Neural cell (in vitro differentiated cells): ENCODE measurements around the gene NCKAP5. TPM values are rescaled to one million over a fixed set of nuclear protein-coding genes. Genes with fewer than 3 reads are reported as not detected.

Source experiments
- H2AFZ ChIP-seq: fragments of 200-600, 300-800 bp; sonication (generic), shearing (Covaris generic); 2 replicates; pipeline ENCODE4 v1.6.0; 2014; ENCODE audit warnings: low read depth, mild to moderate bottlenecking, antibody characterized with exemption, low read length, moderate library complexity
- H3F3A ChIP-seq: fragments of 200-600 bp; shearing (Covaris generic); 2 replicates; pipeline ENCODE4 v1.6.1; 2016; ENCODE audit warnings: mild to moderate bottlenecking, moderate library complexity, mixed read lengths, antibody characterized with exemption, low read length; ENCODE audit not compliant: insufficient read depth, poor library complexity, severe bottlenecking
- H3K27ac ChIP-seq: fragments of 200-600, 300-800 bp; sonication (generic), shearing (Covaris generic); 2 replicates; pipeline ENCODE4 v1.5.1; 2014; ENCODE audit warnings: mild to moderate bottlenecking, low read length, moderate library complexity
- H3K27me3 ChIP-seq: fragments of 300-800, 200-600 bp; sonication (generic), shearing (Covaris generic); 2 replicates; pipeline ENCODE4 v1.6.0; 2014; ENCODE audit warnings: mild to moderate bottlenecking, low read depth, low read length, moderate library complexity; ENCODE audit not compliant: insufficient read depth
- H3K36me3 ChIP-seq: fragments of 300-800, 200-600 bp; sonication (generic), shearing (Covaris generic); 2 replicates; pipeline ENCODE4 v1.5.1; 2014; ENCODE audit warnings: mild to moderate bottlenecking, antibody characterized with exemption, low read length, moderate library complexity; ENCODE audit not compliant: insufficient read depth
- H3K4me2 ChIP-seq: fragments of 300-800, 200-600 bp; sonication (generic), shearing (Covaris generic); 2 replicates; pipeline ENCODE4 v1.6.0; 2014; ENCODE audit warnings: mild to moderate bottlenecking, low read length
- H3K4me3 ChIP-seq: fragments of 300-800, 200-600 bp; sonication (generic), shearing (Covaris generic); 2 replicates; pipeline ENCODE4 v1.5.1; 2014; ENCODE audit warnings: mild to moderate bottlenecking, low read length, moderate library complexity
- H3K79me2 ChIP-seq: fragments of 200-600 bp; shearing (Covaris generic); replicated peaks from 2 replicates; pipeline ENCODE4 v1.6.0; 2014; ENCODE audit warnings: mild to moderate bottlenecking, low read length, moderate library complexity; ENCODE audit not compliant: insufficient read depth
- H3K9ac ChIP-seq: fragments of 300-800, 200-600 bp; sonication (generic), shearing (Covaris generic); 2 replicates; pipeline ENCODE4 v1.6.1; 2016; ENCODE audit warnings: mild to moderate bottlenecking, low read length, mixed read lengths
- H3K9me2 ChIP-seq: fragments of 200-600 bp; shearing (Covaris generic); 2 replicates; pipeline ENCODE4 v1.6.1; 2016; ENCODE audit warnings: mild to moderate bottlenecking, low read length, mixed read lengths; ENCODE audit not compliant: insufficient read depth
- H3K9me3 ChIP-seq: fragments of 200-600, 300-800 bp; sonication (generic), shearing (Covaris generic); 2 replicates; pipeline ENCODE4 v1.6.1; 2016; ENCODE audit warnings: mild to moderate bottlenecking, mixed run types, low read length, moderate library complexity, mixed read lengths
- H4K20me1 ChIP-seq: fragments of 200-600 bp; shearing (Covaris generic); 2 replicates; pipeline ENCODE4 v1.6.1; 2016; ENCODE audit warnings: mild to moderate bottlenecking, mixed run types; ENCODE audit not compliant: insufficient read depth
- CTCF ChIP-seq: fragments of 450-650 bp; IDR thresholded peaks from 2 replicates; pipeline ENCODE4 v1.5.1; 2014; ENCODE audit warnings: antibody characterized with exemption, mild to moderate bottlenecking, moderate library complexity; ENCODE audit not compliant: poor library complexity, severe bottlenecking
- EP300 ChIP-seq: fragments of 450-650 bp; conservative IDR thresholded peaks from 2 replicates; pipeline ENCODE4 v1.6.1; 2014; ENCODE audit warnings: antibody characterized with exemption, mild to moderate bottlenecking, moderate library complexity; ENCODE audit not compliant: poor library complexity, severe bottlenecking
- EZH2 ChIP-seq: fragments of 200-600, 300-800 bp; shearing (Covaris generic), sonication (generic); IDR thresholded peaks from 2 replicates; pipeline ENCODE4 v1.6.1; 2014; ENCODE audit warnings: antibody characterized with exemption, low read length, borderline replicate concordance, mild to moderate bottlenecking; ENCODE audit not compliant: insufficient read depth, poor library complexity, severe bottlenecking
- MXI1 ChIP-seq: fragments of 450-650 bp; conservative IDR thresholded peaks from 2 replicates; pipeline ENCODE4 v1.6.1; 2014; ENCODE audit warnings: antibody characterized with exemption, mild to moderate bottlenecking; ENCODE audit not compliant: poor library complexity, severe bottlenecking
- POLR2AphosphoS5 ChIP-seq: IDR thresholded peaks from 2 replicates; pipeline ENCODE4 v1.6.1; 2012
- RAD21 ChIP-seq: fragments of 450-650 bp; conservative IDR thresholded peaks from 2 replicates; pipeline ENCODE4 v1.6.1; 2014; ENCODE audit warnings: antibody characterized with exemption, mild to moderate bottlenecking, moderate library complexity
- SMC3 ChIP-seq: fragments of 450-650 bp; conservative IDR thresholded peaks from 2 replicates; pipeline ENCODE4 v1.6.1; 2014; ENCODE audit warnings: antibody characterized with exemption, mild to moderate bottlenecking, moderate library complexity; ENCODE audit not compliant: poor library complexity
- TAF1 ChIP-seq: IDR thresholded peaks from 2 replicates; pipeline ENCODE4 v1.6.1; 2012; ENCODE audit warnings: low read depth
- polyA plus RNA-seq: library from polyadenylated mRNA; depleted of rRNA; stranded (reverse); fragments of >200 nt; gene quantifications from 2 replicates; pipeline ENCODE4 v1.2.3, GENCODE V29; 2014
- TF ChIP-seq, protein P1 (sequence below): IDR thresholded peaks from 2 replicates; pipeline ENCODE4 v1.6.1; 2012; ENCODE audit warnings: borderline replicate concordance

NCKAP5 gene
- polyA plus RNA-seq, 1 donor from 2014 or later, result 2.4 TPM

- H3K4me2 ChIP-seq, result no peak overlapping the region
Measured at GRCh38 chr2:132732694-132733093, 835.6 kb downstream of the NCKAP5 start.

DNA sequence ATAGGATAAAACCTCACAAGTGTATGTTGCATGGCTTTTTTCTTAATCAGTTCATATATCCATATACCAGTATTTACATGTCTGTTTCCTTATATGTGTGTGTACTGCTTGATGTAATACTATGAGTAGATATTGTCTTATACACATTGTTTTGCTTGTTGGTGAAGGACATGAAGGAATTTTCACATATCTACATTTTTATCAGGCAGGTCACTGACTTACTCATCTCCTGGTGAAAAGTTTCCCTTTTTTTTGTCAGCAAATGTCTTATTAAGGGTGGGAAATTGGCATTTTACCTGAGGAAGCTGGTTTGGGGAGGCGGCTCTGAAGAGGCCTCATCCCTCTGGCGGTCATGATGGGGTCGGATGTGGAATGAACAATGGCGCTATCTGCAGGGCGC lies 836.8 kb downstream of the NCKAP5 start:
- no peaks in the 10 kb centered on the region for H3K9me2 ChIP-seq
- H3K27ac ChIP-seq, result no peak overlapping the region
- no peak overlapping the region for H3K4me3 ChIP-seq
- H2AFZ ChIP-seq, result no peak overlapping the region
- H3K9ac ChIP-seq, result no peak overlapping the region
- no peaks in the 10 kb centered on the region for H3K79me2 ChIP-seq
- H3K9me3 ChIP-seq, result no peaks in the 10 kb centered on the region
- no peak overlapping the region for H3K4me2 ChIP-seq
- H3K36me3 ChIP-seq, result no peaks in the 10 kb centered on the region
- TF ChIP-seq EP300, result no peak
- no peak for TF ChIP-seq SMC3
- TF ChIP-seq POLR2AphosphoS5, result no peak
- no peak for TF ChIP-seq EZH2
- TF ChIP-seq RAD21, result no peak
- TF ChIP-seq TAF1, result no peak
- TF ChIP-seq MXI1, result no peak
- TF ChIP-seq, protein P1, sequence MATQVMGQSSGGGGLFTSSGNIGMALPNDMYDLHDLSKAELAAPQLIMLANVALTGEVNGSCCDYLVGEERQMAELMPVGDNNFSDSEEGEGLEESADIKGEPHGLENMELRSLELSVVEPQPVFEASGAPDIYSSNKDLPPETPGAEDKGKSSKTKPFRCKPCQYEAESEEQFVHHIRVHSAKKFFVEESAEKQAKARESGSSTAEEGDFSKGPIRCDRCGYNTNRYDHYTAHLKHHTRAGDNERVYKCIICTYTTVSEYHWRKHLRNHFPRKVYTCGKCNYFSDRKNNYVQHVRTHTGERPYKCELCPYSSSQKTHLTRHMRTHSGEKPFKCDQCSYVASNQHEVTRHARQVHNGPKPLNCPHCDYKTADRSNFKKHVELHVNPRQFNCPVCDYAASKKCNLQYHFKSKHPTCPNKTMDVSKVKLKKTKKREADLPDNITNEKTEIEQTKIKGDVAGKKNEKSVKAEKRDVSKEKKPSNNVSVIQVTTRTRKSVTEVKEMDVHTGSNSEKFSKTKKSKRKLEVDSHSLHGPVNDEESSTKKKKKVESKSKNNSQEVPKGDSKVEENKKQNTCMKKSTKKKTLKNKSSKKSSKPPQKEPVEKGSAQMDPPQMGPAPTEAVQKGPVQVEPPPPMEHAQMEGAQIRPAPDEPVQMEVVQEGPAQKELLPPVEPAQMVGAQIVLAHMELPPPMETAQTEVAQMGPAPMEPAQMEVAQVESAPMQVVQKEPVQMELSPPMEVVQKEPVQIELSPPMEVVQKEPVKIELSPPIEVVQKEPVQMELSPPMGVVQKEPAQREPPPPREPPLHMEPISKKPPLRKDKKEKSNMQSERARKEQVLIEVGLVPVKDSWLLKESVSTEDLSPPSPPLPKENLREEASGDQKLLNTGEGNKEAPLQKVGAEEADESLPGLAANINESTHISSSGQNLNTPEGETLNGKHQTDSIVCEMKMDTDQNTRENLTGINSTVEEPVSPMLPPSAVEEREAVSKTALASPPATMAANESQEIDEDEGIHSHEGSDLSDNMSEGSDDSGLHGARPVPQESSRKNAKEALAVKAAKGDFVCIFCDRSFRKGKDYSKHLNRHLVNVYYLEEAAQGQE, result no peak
- no peak for TF ChIP-seq CTCF
- no peaks in the 10 kb centered on the region for H4K20me1 ChIP-seq
- H3F3A ChIP-seq, result no peaks in the 10 kb centered on the region
- no peaks in the 10 kb centered on the region for H3K27me3 ChIP-seq

More at GRCh38 chr2:132732694-132733093, 835.6 kb downstream of the NCKAP5 start:
- no peaks in the 10 kb centered on the region for H4K20me1 ChIP-seq
- H3K4me3 ChIP-seq, result no peak overlapping the region
- H3K79me2 ChIP-seq, result no peaks in the 10 kb centered on the region
- no peaks in the 10 kb centered on the region for H3K9me3 ChIP-seq
- no peak overlapping the region for H2AFZ ChIP-seq
- no peak overlapping the region for H3K27ac ChIP-seq
- TF ChIP-seq EP300 (no peak), POLR2AphosphoS5 (no peak), RAD21 (no peak), MXI1 (no peak), EZH2 (no peak), TAF1 (no peak), SMC3 (no peak), CTCF (no peak)
- TF ChIP-seq, protein P1, result no peak
- no peak overlapping the region for H3K9ac ChIP-seq
- H3K27me3 ChIP-seq, result no peaks in the 10 kb centered on the region
- H3F3A ChIP-seq, result no peaks in the 10 kb centered on the region
- no peaks in the 10 kb centered on the region for H3K9me2 ChIP-seq
- H3K36me3 ChIP-seq, result no peaks in the 10 kb centered on the region
